SK-N-MC (cell line): ENCODE measurements around the gene CHST3.

Experiments
- DNase-seq: peaks from one replicate; pipeline ENCODE4 v3.0.0-alpha.2; 2011; ENCODE audit warnings: low read depth, low spot score
- H3K27ac ChIP-seq: fragments of 200-600 bp; sonication (generic); 2 replicates; pipeline ENCODE4 v1.5.1; 2016; ENCODE audit warnings: mixed run types
- H3K36me3 ChIP-seq: fragments of 200-600 bp; sonication (generic); 2 replicates; pipeline ENCODE4 v1.6.1; 2017; ENCODE audit warnings: antibody characterized with exemption, low read length, mixed read lengths; ENCODE audit not compliant: insufficient read depth
- H3K4me3 ChIP-seq: fragments of 200-600 bp; sonication (generic); 2 replicates; pipeline ENCODE4 v1.5.1; 2016
- H3K9ac ChIP-seq: fragments of 200-600 bp; sonication (generic); 2 replicates; pipeline ENCODE4 v1.8.0; 2017; ENCODE audit warnings: mixed run types, mixed read lengths; ENCODE audit not compliant: insufficient read length
- H3K9me3 ChIP-seq: fragments of 200-600 bp; sonication (generic); 2 replicates; pipeline ENCODE4 v1.6.1; 2017; ENCODE audit warnings: low read depth, mild to moderate bottlenecking, antibody characterized with exemption, low read length, moderate library complexity, mixed read lengths
- EZH2 ChIP-seq: fragments of 200-600 bp; sonication (generic); IDR thresholded peaks from one replicate; pipeline ENCODE4 v1.6.1; 2017; ENCODE audit warnings: antibody characterized with exemption
- FOXP2 ChIP-seq: optimal IDR thresholded peaks from 2 replicates; pipeline ENCODE3; 2011; ENCODE audit warnings: mild to moderate bottlenecking, moderate library complexity; ENCODE audit not compliant: insufficient read depth; ENCODE audit errors: extremely low read length, control extremely low read depth
- POLR2AphosphoS5 ChIP-seq: IDR thresholded peaks from 2 replicates; pipeline ENCODE4 v1.6.1; 2012; ENCODE audit warnings: mild to moderate bottlenecking, low read depth, low read length, borderline replicate concordance

CHST3 gene

GRCh38 chr10:71968553-71969474 is 4.6 kb downstream of the CHST3 start:
- Histone ChIP-seq H3K9ac (no peak overlapping the region), H3K9me3 (no peaks in the 10 kb centered on the region), H3K4me3 (no peak overlapping the region), H3K27ac (no peak overlapping the region), H3K36me3 (no peaks in the 10 kb centered on the region)
- DNase-seq = no peak
- TF ChIP-seq EZH2 (no peak), FOXP2 (no peak), POLR2AphosphoS5 (no peak)

GRCh38 chr10:71969929-71970328 is 5.7 kb downstream of the CHST3 start:
- Histone ChIP-seq H3K9ac (no peak overlapping the region), H3K36me3 (no peaks in the 10 kb centered on the region), H3K9me3 (no peaks in the 10 kb centered on the region), H3K27ac (no peak overlapping the region), H3K4me3 (no peak overlapping the region)
- no peak for TF ChIP-seq FOXP2
- TF ChIP-seq POLR2AphosphoS5 = no peak
- no peak for TF ChIP-seq EZH2
- no peak for DNase-seq

- no peak for DNase-seq
- Histone ChIP-seq H3K4me3 (no peak overlapping the region), H3K9me3 (no peaks in the 10 kb centered on the region), H3K9ac (no peak overlapping the region), H3K36me3 (no peaks in the 10 kb centered on the region), H3K27ac (no peak overlapping the region)
- TF ChIP-seq EZH2 (no peak), POLR2AphosphoS5 (no peak), FOXP2 (no peak)
These were observed 6.1 kb downstream of the CHST3 start for GRCh38 chr10:71970331-71970730.

GRCh38 chr10:71970869-71971268 is 6.7 kb downstream of the CHST3 start:
- Histone ChIP-seq H3K4me3 (no peak overlapping the region), H3K9ac (no peak overlapping the region), H3K36me3 (no peaks in the 10 kb centered on the region), H3K27ac (no peak overlapping the region), H3K9me3 (no peaks in the 10 kb centered on the region)
- TF ChIP-seq FOXP2 = no peak
- no peak for TF ChIP-seq EZH2
- TF ChIP-seq POLR2AphosphoS5 = no peak
- no peak for DNase-seq

- H3K9ac ChIP-seq = no peak overlapping the region
- TF ChIP-seq EZH2 (no peak), POLR2AphosphoS5 (no peak), FOXP2 (no peak)
- no peaks in the 10 kb centered on the region for H3K36me3 ChIP-seq
- H3K9me3 ChIP-seq = no peaks in the 10 kb centered on the region
- no peak overlapping the region for H3K4me3 ChIP-seq
- DNase-seq = no peak
- no peak overlapping the region for H3K27ac ChIP-seq
These were observed 7.1 kb downstream of the CHST3 start for GRCh38 chr10:71971311-71971731.

GRCh38 chr10:71971769-71972555 is 7.8 kb downstream of the CHST3 start:
- no peak overlapping the region for H3K27ac ChIP-seq
- no peak overlapping the region for H3K4me3 ChIP-seq
- no peaks in the 10 kb centered on the region for H3K9me3 ChIP-seq
- no peak for TF ChIP-seq EZH2
- TF ChIP-seq FOXP2 = no peak
- TF ChIP-seq POLR2AphosphoS5 = no peak
- H3K36me3 ChIP-seq = no peaks in the 10 kb centered on the region
- H3K9ac ChIP-seq = no peak overlapping the region
- no peak for DNase-seq

- DNase-seq = no peak
- TF ChIP-seq POLR2AphosphoS5 (no peak), FOXP2 (no peak), EZH2 (no peak)
- Histone ChIP-seq H3K36me3 (no peaks in the 10 kb centered on the region), H3K4me3 (no peak overlapping the region), H3K9ac (no peak overlapping the region), H3K9me3 (no peaks in the 10 kb centered on the region), H3K27ac (no peak overlapping the region)
These were observed 8.8 kb downstream of the CHST3 start for GRCh38 chr10:71972746-71973695.

- no peak overlapping the region for H3K27ac ChIP-seq
- H3K9ac ChIP-seq = no peak overlapping the region
- H3K4me3 ChIP-seq = no peak overlapping the region
- no peak for TF ChIP-seq FOXP2
- TF ChIP-seq POLR2AphosphoS5 = no peak
- no peak for TF ChIP-seq EZH2
- DNase-seq = no peak
- H3K9me3 ChIP-seq = no peaks in the 10 kb centered on the region
- H3K36me3 ChIP-seq = no peaks in the 10 kb centered on the region
These were observed 9.7 kb downstream of the CHST3 start for GRCh38 chr10:71973777-71974488.
